ENCODE measurements around the gene NPAS4. TPM values are rescaled to one million over a fixed set of nuclear protein-coding genes. Genes with fewer than 3 reads are reported as not detected.

The NPAS4 gene
- total RNA-seq, 1 experiment from 2014 or later = not detected

DNA sequence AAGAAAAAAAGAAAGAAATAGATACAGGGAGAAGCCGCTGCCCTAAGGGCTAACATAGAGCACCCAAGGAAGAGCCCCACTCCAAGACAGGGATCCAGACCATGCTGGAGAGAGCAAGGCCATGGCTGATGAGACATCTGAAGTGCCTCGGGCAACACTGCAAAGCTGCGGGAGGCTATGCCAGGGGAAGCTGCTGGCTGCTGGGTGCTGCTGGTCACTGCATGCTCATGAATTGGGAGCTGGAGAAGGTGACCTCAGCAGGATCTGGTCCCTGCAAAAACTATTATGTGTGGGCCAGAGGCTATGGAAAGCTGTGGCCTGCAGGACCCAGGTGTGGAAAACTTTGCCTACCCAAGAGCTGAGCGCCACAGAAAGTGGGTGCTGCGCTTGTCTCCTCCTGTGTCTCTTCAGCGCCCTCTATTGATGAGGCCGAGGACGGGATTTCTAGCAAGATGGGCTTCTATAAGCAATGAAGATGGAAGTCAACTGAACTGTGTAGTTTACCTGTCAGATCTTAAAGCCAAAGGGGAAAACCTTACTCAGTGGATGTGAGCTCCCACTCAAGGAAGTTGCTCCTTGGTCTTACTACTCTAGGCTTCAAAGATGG is 32.0 kb upstream of the NPAS4 start:
- no peak overlapping the region for H2AFZ ChIP-seq (ENCODE audit: low read length)

GRCh38 chr11:66391322-66391721 is 29.5 kb upstream of the NPAS4 start:
- Histone ChIP-seq H3K36me3 (ENCODE audit: insufficient read depth, low read length) (no peaks in the 10 kb centered on the region), H3K4me1 (ENCODE audit: low read length) (peaks cover 2% of the 10 kb centered on the region), H3K9me2 (replicated peaks; ENCODE audit: insufficient read depth, low read length) (no peaks in the 10 kb centered on the region), H4K20me1 (ENCODE audit: insufficient read depth, low read depth, low read length) (no peaks in the 10 kb centered on the region), H3K79me2 (ENCODE audit: low read length) (no peaks in the 10 kb centered on the region), H3K4me2 (ENCODE audit: low read depth, low read length, poor library complexity, severe bottlenecking) (no peak overlapping the region), H3K4me3 (ENCODE audit: low read length) (no peak overlapping the region), H3K27me3 (ENCODE audit: low read length) (no peaks in the 10 kb centered on the region), H2AFZ (ENCODE audit: low read length) (no peak overlapping the region), H3K9me3 (ENCODE audit: low read length) (no peaks in the 10 kb centered on the region), H3K27ac (ENCODE audit: low read length) (no peak overlapping the region), H3K9ac (ENCODE audit: low read length) (no peak overlapping the region)
- DNase-seq = peak; percentile 6

More for the DNA sequence above, 32.0 kb upstream of the NPAS4 start:
- Histone ChIP-seq H3K9me2 (replicated peaks; ENCODE audit: insufficient read depth, low read length) (no peaks in the 10 kb centered on the region), H3K27ac (ENCODE audit: low read length) (no peak overlapping the region), H3K4me2 (ENCODE audit: low read depth, low read length, poor library complexity, severe bottlenecking) (no peak overlapping the region), H3K79me2 (ENCODE audit: low read length) (no peaks in the 10 kb centered on the region), H3K4me3 (ENCODE audit: low read length) (no peak overlapping the region), H3K27me3 (ENCODE audit: low read length) (no peaks in the 10 kb centered on the region), H3K9ac (ENCODE audit: low read length) (no peak overlapping the region), H3K4me1 (ENCODE audit: low read length) (peaks cover 6% of the 10 kb centered on the region), H3K9me3 (ENCODE audit: low read length) (no peaks in the 10 kb centered on the region), H3K36me3 (ENCODE audit: insufficient read depth, low read length) (no peaks in the 10 kb centered on the region), H4K20me1 (ENCODE audit: insufficient read depth, low read depth, low read length) (no peaks in the 10 kb centered on the region)
- DNase-seq = peak; percentile 94

GRCh38 chr11:66393954-66394353 is 26.9 kb upstream of the NPAS4 start:
- H3K4me1 ChIP-seq (ENCODE audit: low read length) = no peaks in the 10 kb centered on the region
- no peaks in the 10 kb centered on the region for H3K9me2 ChIP-seq (replicated peaks; ENCODE audit: insufficient read depth, low read length)
- no peaks in the 10 kb centered on the region for H4K20me1 ChIP-seq (ENCODE audit: insufficient read depth, low read depth, low read length)
- peak; percentile 38 for DNase-seq
- H3K27ac ChIP-seq (ENCODE audit: low read length) = no peak overlapping the region
- no peaks in the 10 kb centered on the region for H3K27me3 ChIP-seq (ENCODE audit: low read length)
- H3K9me3 ChIP-seq (ENCODE audit: low read length) = no peaks in the 10 kb centered on the region
- no peak overlapping the region for H3K9ac ChIP-seq (ENCODE audit: low read length)
- no peaks in the 10 kb centered on the region for H3K79me2 ChIP-seq (ENCODE audit: low read length)
- H3K36me3 ChIP-seq (ENCODE audit: insufficient read depth, low read length) = no peaks in the 10 kb centered on the region
- no peak overlapping the region for H2AFZ ChIP-seq (ENCODE audit: low read length)
- H3K4me3 ChIP-seq (ENCODE audit: low read length) = no peak overlapping the region
- H3K4me2 ChIP-seq (ENCODE audit: low read depth, low read length, poor library complexity, severe bottlenecking) = no peak overlapping the region

GRCh38 chr11:66407651-66408050 is 13.2 kb upstream of the NPAS4 start:
- Histone ChIP-seq H2AFZ (ENCODE audit: low read length) (no peak overlapping the region), H4K20me1 (ENCODE audit: insufficient read depth, low read depth, low read length) (no peaks in the 10 kb centered on the region), H3K36me3 (ENCODE audit: insufficient read depth, low read length) (no peaks in the 10 kb centered on the region), H3K9ac (ENCODE audit: low read length) (no peak overlapping the region), H3K27me3 (ENCODE audit: low read length) (no peaks in the 10 kb centered on the region), H3K79me2 (ENCODE audit: low read length) (no peaks in the 10 kb centered on the region), H3K9me3 (ENCODE audit: low read length) (no peaks in the 10 kb centered on the region), H3K4me2 (ENCODE audit: low read depth, low read length, poor library complexity, severe bottlenecking) (no peak overlapping the region), H3K9me2 (replicated peaks; ENCODE audit: insufficient read depth, low read length) (no peaks in the 10 kb centered on the region), H3K27ac (ENCODE audit: low read length) (no peak overlapping the region), H3K4me1 (ENCODE audit: low read length) (peaks cover 6% of the 10 kb centered on the region), H3K4me3 (ENCODE audit: low read length) (no peak overlapping the region)
- DNase-seq = no peak

- H2AFZ ChIP-seq (ENCODE audit: low read length) = 0 out of 2 replicates have a peak overlapping the region, but pooled peaks have one; percentile 54
- no peaks in the 10 kb centered on the region for H3K27me3 ChIP-seq (ENCODE audit: low read length)
- DNase-seq = peak; percentile 95
- peaks cover 6% of the 10 kb centered on the region for H3K4me1 ChIP-seq (ENCODE audit: low read length)
- H3K27ac ChIP-seq (ENCODE audit: low read length) = no peak overlapping the region
- H3K9me2 ChIP-seq (replicated peaks; ENCODE audit: insufficient read depth, low read length) = no peaks in the 10 kb centered on the region
- no peaks in the 10 kb centered on the region for H3K9me3 ChIP-seq (ENCODE audit: low read length)
- H3K9ac ChIP-seq (ENCODE audit: low read length) = peak overlapping the region; percentile 47
- H4K20me1 ChIP-seq (ENCODE audit: insufficient read depth, low read depth, low read length) = no peaks in the 10 kb centered on the region
- H3K36me3 ChIP-seq (ENCODE audit: insufficient read depth, low read length) = no peaks in the 10 kb centered on the region
- peak overlapping the region; percentile 68 for H3K4me2 ChIP-seq (ENCODE audit: low read depth, low read length, poor library complexity, severe bottlenecking)
- H3K4me3 ChIP-seq (ENCODE audit: low read length) = peak overlapping the region; percentile 64
- no peaks in the 10 kb centered on the region for H3K79me2 ChIP-seq (ENCODE audit: low read length)
Observed at GRCh38 chr11:66408488-66409214, 12.2 kb upstream of the NPAS4 start.

- no peaks in the 10 kb centered on the region for H3K36me3 ChIP-seq (ENCODE audit: insufficient read depth, low read length)
- H4K20me1 ChIP-seq (ENCODE audit: insufficient read depth, low read depth, low read length) = no peaks in the 10 kb centered on the region
- H3K79me2 ChIP-seq (ENCODE audit: low read length) = no peaks in the 10 kb centered on the region
- H3K27me3 ChIP-seq (ENCODE audit: low read length) = no peaks in the 10 kb centered on the region
- no peak overlapping the region for H2AFZ ChIP-seq (ENCODE audit: low read length)
- peaks cover 6% of the 10 kb centered on the region for H3K4me1 ChIP-seq (ENCODE audit: low read length)
- no peaks in the 10 kb centered on the region for H3K9me3 ChIP-seq (ENCODE audit: low read length)
- H3K4me3 ChIP-seq (ENCODE audit: low read length) = peak overlapping the region; percentile 64; the same call in 1 of the 2 replicates
- DNase-seq = no peak
- H3K9me2 ChIP-seq (replicated peaks; ENCODE audit: insufficient read depth, low read length) = no peaks in the 10 kb centered on the region
- H3K9ac ChIP-seq (ENCODE audit: low read length) = peak overlapping the region; percentile 47; the same call in 1 of the 2 replicates
- H3K4me2 ChIP-seq (ENCODE audit: low read depth, low read length, poor library complexity, severe bottlenecking) = peak overlapping the region; percentile 68
- no peak overlapping the region for H3K27ac ChIP-seq (ENCODE audit: low read length)
Observed at GRCh38 chr11:66409226-66409625, 11.6 kb upstream of the NPAS4 start.

GRCh38 chr11:66410191-66410590 is 10.6 kb upstream of the NPAS4 start:
- H3K79me2 ChIP-seq (ENCODE audit: low read length) = no peaks in the 10 kb centered on the region
- no peaks in the 10 kb centered on the region for H3K9me2 ChIP-seq (replicated peaks; ENCODE audit: insufficient read depth, low read length)
- no peaks in the 10 kb centered on the region for H3K36me3 ChIP-seq (ENCODE audit: insufficient read depth, low read length)
- no peaks in the 10 kb centered on the region for H3K9me3 ChIP-seq (ENCODE audit: low read length)
- H3K27me3 ChIP-seq (ENCODE audit: low read length) = no peaks in the 10 kb centered on the region
- H3K27ac ChIP-seq (ENCODE audit: low read length) = no peak overlapping the region
- no peak overlapping the region for H3K9ac ChIP-seq (ENCODE audit: low read length)
- H3K4me2 ChIP-seq (ENCODE audit: low read depth, low read length, poor library complexity, severe bottlenecking) = no peak overlapping the region
- DNase-seq = peak; percentile 44
- H3K4me3 ChIP-seq (ENCODE audit: low read length) = no peak overlapping the region
- H4K20me1 ChIP-seq (ENCODE audit: insufficient read depth, low read depth, low read length) = no peaks in the 10 kb centered on the region
- H3K4me1 ChIP-seq (ENCODE audit: low read length) = peaks cover 6% of the 10 kb centered on the region
- no peak overlapping the region for H2AFZ ChIP-seq (ENCODE audit: low read length)

GRCh38 chr11:66411323-66411722 is 9.5 kb upstream of the NPAS4 start:
- no peaks in the 10 kb centered on the region for H3K9me3 ChIP-seq (ENCODE audit: low read length)
- no peaks in the 10 kb centered on the region for H3K9me2 ChIP-seq (replicated peaks; ENCODE audit: insufficient read depth, low read length)
- H3K27me3 ChIP-seq (ENCODE audit: low read length) = no peaks in the 10 kb centered on the region
- H3K4me2 ChIP-seq (ENCODE audit: low read depth, low read length, poor library complexity, severe bottlenecking) = no peak overlapping the region
- no peaks in the 10 kb centered on the region for H3K36me3 ChIP-seq (ENCODE audit: insufficient read depth, low read length)
- no peak overlapping the region for H3K9ac ChIP-seq (ENCODE audit: low read length)
- no peaks in the 10 kb centered on the region for H4K20me1 ChIP-seq (ENCODE audit: insufficient read depth, low read depth, low read length)
- H3K27ac ChIP-seq (ENCODE audit: low read length) = no peak overlapping the region
- DNase-seq = no peak
- H3K4me1 ChIP-seq (ENCODE audit: low read length) = peaks cover 6% of the 10 kb centered on the region
- H3K4me3 ChIP-seq (ENCODE audit: low read length) = no peak overlapping the region
- no peaks in the 10 kb centered on the region for H3K79me2 ChIP-seq (ENCODE audit: low read length)
- no peak overlapping the region for H2AFZ ChIP-seq (ENCODE audit: low read length)
